Adipocyte (in vitro differentiated cells): ENCODE measurements around the gene ENHO.
"Not testable (repeated sequence)": the region's sequence is repeated elsewhere in the genome, so short reads cannot be mapped to it uniquely, and the experiment has no call there.

Source experiments
- DNase-seq: peaks from one replicate; pipeline ENCODE4 v3.0.0-alpha.2; 2015; ENCODE audit warnings: low read depth
- H3K27me3 ChIP-seq: replicated peaks from 2 replicates; pipeline ENCODE4 v1.7.0; 2013; ENCODE audit warnings: mild to moderate bottlenecking, low read length, moderate library complexity; ENCODE audit not compliant: control insufficient read depth, insufficient read depth
- H3K36me3 ChIP-seq: 2 replicates; pipeline ENCODE4 v1.7.0; 2013; ENCODE audit warnings: low read length, mild to moderate bottlenecking, moderate library complexity; ENCODE audit not compliant: control insufficient read depth, insufficient read depth, severe bottlenecking
- H3K4me1 ChIP-seq: 2 replicates; pipeline ENCODE4 v1.7.0; 2013; ENCODE audit warnings: mild to moderate bottlenecking, low read length, moderate library complexity; ENCODE audit not compliant: control insufficient read depth, insufficient read depth
- H3K4me3 ChIP-seq: 2 replicates; pipeline ENCODE4 v1.7.0; 2013; ENCODE audit warnings: mild to moderate bottlenecking, low read length, moderate library complexity
- H3K9ac ChIP-seq: 2 replicates; pipeline ENCODE4 v1.7.0; 2013; ENCODE audit warnings: mild to moderate bottlenecking, low read length, moderate library complexity
- H3K9me3 ChIP-seq: 2 replicates; pipeline ENCODE4 v1.7.0; 2013; ENCODE audit warnings: mild to moderate bottlenecking, low read length, moderate library complexity; ENCODE audit not compliant: control insufficient read depth

Gene ENHO

GRCh38 chr9:34490360-34490759 lies 32.4 kb downstream of the ENHO start:
- Histone ChIP-seq H3K4me3 (no peak overlapping the region), H3K4me1 (no peaks in the 10 kb centered on the region), H3K9me3 (no peaks in the 10 kb centered on the region), H3K9ac (no peak overlapping the region), H3K27me3 (peaks cover 59% of the 10 kb centered on the region), H3K36me3 (no peaks in the 10 kb centered on the region)
- no peak for DNase-seq

DNA sequence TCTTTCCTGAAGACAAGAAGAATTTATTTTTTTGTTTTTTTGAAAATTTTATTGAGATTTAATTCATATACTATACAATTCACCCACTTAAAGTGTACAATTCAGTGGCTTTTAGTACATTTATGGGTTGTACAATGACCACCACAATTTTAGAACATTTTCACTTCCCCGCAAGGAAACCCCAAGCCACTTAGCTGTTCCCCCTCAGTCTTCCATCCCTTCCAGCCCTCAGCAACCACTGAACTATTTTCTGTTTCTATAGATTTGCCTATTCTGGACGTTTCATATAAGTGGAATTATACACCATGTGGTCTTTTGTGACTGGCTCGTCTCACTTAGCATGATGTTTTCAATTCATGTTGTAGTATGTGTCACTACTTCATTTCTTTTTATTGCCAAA lies 36.2 kb downstream of the ENHO start:
- no peak for DNase-seq
- Histone ChIP-seq H3K9me3 (no peaks in the 10 kb centered on the region), H3K4me1 (no peaks in the 10 kb centered on the region), H3K4me3 (no peak overlapping the region), H3K36me3 (no peaks in the 10 kb centered on the region), H3K9ac (no peak overlapping the region), H3K27me3 (peaks cover 41% of the 10 kb centered on the region)

GRCh38 chr9:34485822-34486221 lies 37.0 kb downstream of the ENHO start:
- H3K36me3 ChIP-seq: no peaks in the 10 kb centered on the region
- H3K9me3 ChIP-seq: no peaks in the 10 kb centered on the region
- DNase-seq: no peak
- H3K4me3 ChIP-seq: no peak overlapping the region
- peaks cover 33% of the 10 kb centered on the region for H3K27me3 ChIP-seq
- H3K4me1 ChIP-seq: no peaks in the 10 kb centered on the region
- H3K9ac ChIP-seq: no peak overlapping the region

DNA sequence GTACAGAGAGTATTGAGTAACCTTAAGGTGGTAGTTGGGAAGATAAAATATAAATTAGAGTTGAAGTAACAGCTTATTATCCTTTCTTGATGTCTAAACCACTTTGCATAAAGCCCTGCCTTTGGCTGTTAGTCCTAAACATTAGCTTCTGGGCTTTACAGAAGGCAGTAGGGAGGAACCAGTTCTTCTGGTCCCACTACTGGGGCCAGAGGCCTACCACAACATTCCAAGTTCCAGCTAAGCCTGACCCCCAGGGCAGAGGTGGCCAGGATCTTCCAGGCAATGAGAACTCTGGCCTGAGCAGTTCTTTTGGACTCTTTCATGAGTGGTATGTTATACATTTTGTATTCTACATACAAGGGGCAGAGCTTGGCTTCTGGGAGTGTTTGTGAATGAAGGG lies 38.1 kb downstream of the ENHO start:
- H3K4me3 ChIP-seq: no peak overlapping the region
- H3K9me3 ChIP-seq: no peaks in the 10 kb centered on the region
- no peaks in the 10 kb centered on the region for H3K36me3 ChIP-seq
- H3K9ac ChIP-seq: no peak overlapping the region
- no peak for DNase-seq
- no peaks in the 10 kb centered on the region for H3K4me1 ChIP-seq
- H3K27me3 ChIP-seq: peaks cover 27% of the 10 kb centered on the region

- H3K9ac ChIP-seq, H3K4me3 ChIP-seq, H3K36me3 ChIP-seq, H3K9me3 ChIP-seq, H3K4me1 ChIP-seq, DNase-seq: not testable (repeated sequence)
- H3K27me3 ChIP-seq: peaks cover 28% of the 10 kb centered on the region
Measured at GRCh38 chr9:34482746-34483145, 40.0 kb downstream of the ENHO start.

DNA sequence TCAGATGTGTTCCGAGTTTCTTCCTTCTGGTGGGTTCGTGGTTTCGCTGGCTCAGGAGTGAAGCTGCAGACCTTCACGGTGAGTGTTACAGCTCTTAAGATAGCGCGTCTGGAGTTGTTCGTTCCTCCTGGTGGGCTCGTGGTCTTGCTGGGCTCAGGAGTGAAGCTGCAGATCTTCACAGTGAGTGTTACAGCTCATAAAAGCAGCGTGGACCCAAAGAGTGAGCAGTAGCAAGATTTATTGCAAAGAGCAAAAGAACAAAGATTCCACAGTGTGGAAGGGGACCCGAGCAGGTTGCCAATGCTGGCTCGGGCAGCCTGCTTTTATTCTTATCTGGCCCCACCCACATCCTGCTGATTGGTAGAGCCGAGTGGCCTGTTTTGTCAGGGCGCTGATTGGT lies 41.2 kb downstream of the ENHO start:
- not testable (repeated sequence) for H3K36me3 ChIP-seq, H3K4me1 ChIP-seq
- H3K27me3 ChIP-seq: peaks cover 25% of the 10 kb centered on the region

GRCh38 chr9:34479431-34479866 lies 43.3 kb downstream of the ENHO start:
- DNase-seq: no peak
- H3K4me3 ChIP-seq: no peak overlapping the region

More for the DNA sequence above, 41.2 kb downstream of the ENHO start:
- not testable (repeated sequence) for DNase-seq, H3K4me3 ChIP-seq, H3K9me3 ChIP-seq, H3K9ac ChIP-seq

GRCh38 chr9:34477541-34477940 lies 45.2 kb downstream of the ENHO start:
- Histone ChIP-seq H3K9me3 (no peaks in the 10 kb centered on the region), H3K4me1 (no peaks in the 10 kb centered on the region), H3K9ac (no peak overlapping the region), H3K4me3 (no peak overlapping the region), H3K36me3 (no peaks in the 10 kb centered on the region), H3K27me3 (peaks cover 35% of the 10 kb centered on the region)
- no peak for DNase-seq

More at GRCh38 chr9:34479431-34479866, 43.3 kb downstream of the ENHO start:
- Histone ChIP-seq H3K4me1 (no peaks in the 10 kb centered on the region), H3K36me3 (no peaks in the 10 kb centered on the region), H3K9me3 (no peaks in the 10 kb centered on the region), H3K27me3 (peaks cover 35% of the 10 kb centered on the region), H3K9ac (no peak overlapping the region)

GRCh38 chr9:34475097-34475496 lies 47.7 kb downstream of the ENHO start:
- Histone ChIP-seq H3K9me3 (no peaks in the 10 kb centered on the region), H3K9ac (no peak overlapping the region), H3K4me3 (no peak overlapping the region), H3K4me1 (no peaks in the 10 kb centered on the region), H3K36me3 (no peaks in the 10 kb centered on the region), H3K27me3 (peaks cover 35% of the 10 kb centered on the region)
- DNase-seq: no peak
